ENCODE measurements around the gene CCDC39. TPM values are rescaled to one million over a fixed set of nuclear protein-coding genes. Genes with fewer than 3 reads are reported as not detected.

Gene CCDC39
- polyA plus RNA-seq, 2 of the 4 experiments (the other 2 are of a cell fraction): not detected

- ATAC-seq (no peak), DNase-seq (ENCODE audit: low read depth in 1 of 2, low spot score in 1 of 2) (no peak), FAIRE-seq (no peak)
- Histone ChIP-seq H3K9me3 (no peaks in the 10 kb centered on the region), H3K4me2 (no peak overlapping the region), H3K4me3 (no peak overlapping the region), H3K4me1 (no peaks in the 10 kb centered on the region), H3K27ac (no peak overlapping the region)
- no peak for TF ChIP-seq ELK1 (IDR thresholded peaks at IDR 0.05; ENCODE audit: low read depth, low read length)
- no peak for TF ChIP-seq FOSL2 (IDR thresholded peaks at IDR 0.05)
- TF ChIP-seq FOSL2 (CRISPR knock-in tag; IDR thresholded peaks at IDR 0.05): no peak
- no peak for TF ChIP-seq NPAS2 (CRISPR knock-in tag; IDR thresholded peaks at IDR 0.05; ENCODE audit: borderline replicate concordance)
- TF ChIP-seq MYC (IDR thresholded peaks at IDR 0.05; ENCODE audit: borderline replicate concordance, low read length): no peak
- TF ChIP-seq HDAC2 (IDR thresholded peaks at IDR 0.05): no peak
- TF ChIP-seq, protein P1, sequence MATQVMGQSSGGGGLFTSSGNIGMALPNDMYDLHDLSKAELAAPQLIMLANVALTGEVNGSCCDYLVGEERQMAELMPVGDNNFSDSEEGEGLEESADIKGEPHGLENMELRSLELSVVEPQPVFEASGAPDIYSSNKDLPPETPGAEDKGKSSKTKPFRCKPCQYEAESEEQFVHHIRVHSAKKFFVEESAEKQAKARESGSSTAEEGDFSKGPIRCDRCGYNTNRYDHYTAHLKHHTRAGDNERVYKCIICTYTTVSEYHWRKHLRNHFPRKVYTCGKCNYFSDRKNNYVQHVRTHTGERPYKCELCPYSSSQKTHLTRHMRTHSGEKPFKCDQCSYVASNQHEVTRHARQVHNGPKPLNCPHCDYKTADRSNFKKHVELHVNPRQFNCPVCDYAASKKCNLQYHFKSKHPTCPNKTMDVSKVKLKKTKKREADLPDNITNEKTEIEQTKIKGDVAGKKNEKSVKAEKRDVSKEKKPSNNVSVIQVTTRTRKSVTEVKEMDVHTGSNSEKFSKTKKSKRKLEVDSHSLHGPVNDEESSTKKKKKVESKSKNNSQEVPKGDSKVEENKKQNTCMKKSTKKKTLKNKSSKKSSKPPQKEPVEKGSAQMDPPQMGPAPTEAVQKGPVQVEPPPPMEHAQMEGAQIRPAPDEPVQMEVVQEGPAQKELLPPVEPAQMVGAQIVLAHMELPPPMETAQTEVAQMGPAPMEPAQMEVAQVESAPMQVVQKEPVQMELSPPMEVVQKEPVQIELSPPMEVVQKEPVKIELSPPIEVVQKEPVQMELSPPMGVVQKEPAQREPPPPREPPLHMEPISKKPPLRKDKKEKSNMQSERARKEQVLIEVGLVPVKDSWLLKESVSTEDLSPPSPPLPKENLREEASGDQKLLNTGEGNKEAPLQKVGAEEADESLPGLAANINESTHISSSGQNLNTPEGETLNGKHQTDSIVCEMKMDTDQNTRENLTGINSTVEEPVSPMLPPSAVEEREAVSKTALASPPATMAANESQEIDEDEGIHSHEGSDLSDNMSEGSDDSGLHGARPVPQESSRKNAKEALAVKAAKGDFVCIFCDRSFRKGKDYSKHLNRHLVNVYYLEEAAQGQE (IDR thresholded peaks at IDR 0.05): no peak
- TF ChIP-seq KDM1A (IDR thresholded peaks at IDR 0.05; ENCODE audit: low read depth): no peak
- no peak for TF ChIP-seq E2F6 (IDR thresholded peaks at IDR 0.05; ENCODE audit: borderline replicate concordance, low read depth)
- TF ChIP-seq CHD4 (IDR thresholded peaks at IDR 0.05; ENCODE audit: borderline replicate concordance): no peak
- TF ChIP-seq JUN (IDR thresholded peaks at IDR 0.05): no peak
- TF ChIP-seq, protein P2, sequence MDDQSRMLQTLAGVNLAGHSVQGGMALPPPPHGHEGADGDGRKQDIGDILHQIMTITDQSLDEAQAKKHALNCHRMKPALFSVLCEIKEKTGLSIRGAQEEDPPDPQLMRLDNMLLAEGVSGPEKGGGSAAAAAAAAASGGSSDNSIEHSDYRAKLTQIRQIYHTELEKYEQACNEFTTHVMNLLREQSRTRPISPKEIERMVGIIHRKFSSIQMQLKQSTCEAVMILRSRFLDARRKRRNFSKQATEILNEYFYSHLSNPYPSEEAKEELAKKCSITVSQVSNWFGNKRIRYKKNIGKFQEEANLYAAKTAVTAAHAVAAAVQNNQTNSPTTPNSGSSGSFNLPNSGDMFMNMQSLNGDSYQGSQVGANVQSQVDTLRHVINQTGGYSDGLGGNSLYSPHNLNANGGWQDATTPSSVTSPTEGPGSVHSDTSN (IDR thresholded peaks at IDR 0.05): no peak
- TF ChIP-seq EHMT2 (IDR thresholded peaks at IDR 0.05; ENCODE audit: low read depth): no peak
- no peak for TF ChIP-seq HOXB13 (CRISPR knock-in tag; IDR thresholded peaks at IDR 0.05; ENCODE audit: low read depth)
- TF ChIP-seq JUNB (IDR thresholded peaks at IDR 0.05): no peak
- WGBS (ENCODE audit: missing lambda C conversion rate): 37% methylated on average over 2 of the region's 2 CpGs
- ChIA-PET CTCF (no interaction called here), POLR2A (no interaction called here)
Observed at GRCh38 chr3:180564676-180565075, 114.6 kb downstream of the CCDC39 start.

Small RNAs within 50 kb of the gene (small RNA-seq; reads per million reads assigned to genes)
- 0 reads per million in 6 experiments for gene AC068298.1
- gene RNU6-486P: 0 reads per million in 6 experiments

Other genes with a start within 250 kb of the CCDC39 start
- 38.3 and 43.7 TPM in 2 replicates for gene TTC14, start 77.3 kb downstream of the CCDC39 start, polyA plus RNA-seq (2011; rRNA removed)
- 16.4 to 18.7 TPM (median 18.2 TPM) in 3 replicates for gene TTC14, start 77.3 kb downstream of the CCDC39 start, polyA plus RNA-seq (2017; fragmentation: RNase III; extraction: RNeasy Plus Mini Kit Qiagen cat#74134 plus additional on column Dnase treatment)
- gene FXR1, start 233.2 kb upstream of the CCDC39 start, polyA plus RNA-seq (2011; rRNA removed): 106 and 132 TPM in 2 replicates
- 95.0 to 101 TPM (median 98.3 TPM) in 3 replicates for gene FXR1, start 233.2 kb upstream of the CCDC39 start, polyA plus RNA-seq (2017; fragmentation: RNase III; extraction: RNeasy Plus Mini Kit Qiagen cat#74134 plus additional on column Dnase treatment)